GM18526 (cell line): Measurements from ENCODE around the gene DPCD.

Experiments
- POLR2A ChIP-seq: IDR thresholded peaks from 3 replicates; pipeline ENCODE4 v1.6.1; 2011; ENCODE audit not compliant: insufficient read length; ENCODE audit errors: extremely low read depth

The DPCD gene

DNA sequence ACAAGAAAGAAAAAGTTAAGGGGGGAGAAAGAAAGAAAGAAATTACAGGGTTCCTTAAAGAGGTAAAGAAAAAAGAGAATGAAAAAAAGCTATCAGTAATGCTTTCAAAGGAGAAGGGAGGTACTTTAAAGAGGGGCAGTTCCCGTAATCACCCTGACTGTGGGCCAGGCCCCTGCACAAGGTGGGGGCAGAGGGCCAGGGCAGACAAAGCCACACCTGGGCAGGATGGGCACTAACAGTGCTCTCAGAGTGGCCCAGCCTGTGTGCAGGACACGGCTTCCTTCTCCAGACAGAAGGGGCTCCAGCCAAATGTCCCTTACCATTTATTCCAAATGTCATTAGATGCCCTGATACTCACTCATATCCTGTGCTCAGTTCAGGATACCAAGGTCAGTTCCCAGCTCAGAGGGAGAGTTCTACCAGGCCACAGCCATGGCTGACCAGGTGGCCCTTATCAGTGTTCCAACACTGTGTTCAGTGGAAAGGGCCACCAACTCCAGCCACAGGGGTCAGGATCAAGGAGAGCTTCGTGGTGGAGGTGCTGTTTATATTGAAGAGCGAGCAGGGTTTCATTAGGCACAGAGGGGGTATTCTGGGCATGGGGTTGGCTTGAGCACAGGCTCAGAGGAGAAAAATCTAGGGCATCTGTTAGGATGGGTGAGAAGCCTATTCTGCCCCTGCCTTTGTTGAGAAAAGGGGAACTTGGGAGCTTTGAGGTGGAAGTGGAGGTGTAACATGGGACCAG, 29.9 kb downstream of the DPCD start:
- no peak for TF ChIP-seq POLR2A

DNA sequence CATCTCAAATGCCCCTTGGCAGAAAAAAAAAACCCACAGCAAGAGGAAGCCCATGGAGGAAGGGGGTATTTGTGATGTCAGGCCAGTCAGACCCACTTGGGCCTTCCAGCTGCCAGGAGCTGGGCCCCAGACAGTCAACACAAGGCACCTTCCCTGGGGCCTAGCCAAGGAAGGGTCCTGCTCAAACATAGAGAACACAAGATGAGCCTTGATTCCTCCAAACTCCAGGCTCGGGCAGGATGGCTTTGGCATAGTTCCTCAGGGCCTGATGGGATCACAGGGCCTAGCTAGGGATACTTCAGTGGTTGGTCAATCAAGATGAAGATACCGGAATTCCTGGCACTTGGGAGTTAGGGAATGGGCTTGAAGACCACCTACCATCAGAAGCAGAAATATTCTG, 30.8 kb downstream of the DPCD start:
- no peak for TF ChIP-seq POLR2A

DNA sequence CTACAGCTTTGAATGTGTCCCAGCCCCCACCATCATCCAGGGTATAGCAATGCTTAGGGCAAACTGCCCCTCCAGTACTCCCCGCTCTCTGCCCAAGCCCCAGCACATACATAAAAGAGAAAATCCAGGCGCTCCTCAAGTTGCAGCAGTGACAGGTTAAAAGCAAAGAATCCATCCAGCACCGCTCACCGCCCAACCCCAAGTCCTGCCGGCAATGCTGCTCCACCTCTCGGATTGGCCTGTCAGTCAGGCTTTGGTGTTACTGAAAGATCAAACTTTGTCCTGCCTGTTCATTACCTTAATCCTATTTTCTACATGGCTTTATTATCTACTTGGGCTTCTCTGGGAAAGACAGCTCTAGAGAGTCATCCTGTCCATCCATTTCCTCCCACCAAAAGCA, 31.9 kb downstream of the DPCD start:
- no peak for TF ChIP-seq POLR2A

DNA sequence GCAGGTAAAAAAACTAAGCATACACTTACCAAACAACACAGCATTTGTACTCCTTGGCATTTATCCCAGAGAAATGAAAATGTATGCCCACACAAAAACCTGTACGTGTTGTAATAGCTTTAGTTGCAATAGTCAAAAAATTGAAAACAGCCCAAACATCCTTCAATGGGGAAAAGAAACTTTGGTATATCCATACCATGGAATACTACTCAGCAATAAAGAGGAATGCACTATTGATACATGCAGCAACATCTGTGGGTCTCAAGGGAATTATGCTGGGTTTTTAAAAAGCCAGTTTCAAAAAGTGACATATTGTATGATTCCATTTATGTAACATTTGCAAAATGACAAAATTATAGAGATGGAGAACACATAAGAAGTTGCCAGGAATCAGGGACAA, 35.4 kb downstream of the DPCD start:
- no peak for TF ChIP-seq POLR2A

DNA sequence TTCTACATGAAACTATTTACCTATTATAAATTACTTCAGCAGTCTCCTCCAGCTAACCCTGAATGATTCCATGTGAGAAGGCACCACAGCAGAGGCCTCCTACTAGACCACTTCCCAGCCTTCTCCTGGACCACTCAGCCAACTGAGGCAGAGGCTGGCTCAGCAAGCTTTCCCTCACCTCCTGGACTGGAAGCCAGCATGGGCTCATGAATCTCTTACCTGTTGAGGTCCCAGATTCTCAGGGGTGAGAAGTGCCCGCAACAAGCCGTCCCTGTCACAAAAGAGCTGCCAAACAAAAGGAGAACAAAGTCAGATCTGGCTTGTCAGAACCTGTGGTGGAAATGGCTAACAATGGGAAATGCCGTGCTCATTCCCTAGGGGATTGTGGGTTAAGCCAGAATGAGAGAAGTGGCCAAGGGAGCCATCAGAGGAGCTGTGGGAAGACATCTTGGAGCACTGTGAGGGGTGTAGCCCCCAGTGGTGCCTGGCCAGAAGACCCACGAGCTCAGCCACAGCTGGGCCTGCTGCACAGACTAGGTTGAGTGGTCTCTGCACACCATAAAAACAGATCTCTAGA, 36.5 kb downstream of the DPCD start:
- TF ChIP-seq POLR2A: no peak

DNA sequence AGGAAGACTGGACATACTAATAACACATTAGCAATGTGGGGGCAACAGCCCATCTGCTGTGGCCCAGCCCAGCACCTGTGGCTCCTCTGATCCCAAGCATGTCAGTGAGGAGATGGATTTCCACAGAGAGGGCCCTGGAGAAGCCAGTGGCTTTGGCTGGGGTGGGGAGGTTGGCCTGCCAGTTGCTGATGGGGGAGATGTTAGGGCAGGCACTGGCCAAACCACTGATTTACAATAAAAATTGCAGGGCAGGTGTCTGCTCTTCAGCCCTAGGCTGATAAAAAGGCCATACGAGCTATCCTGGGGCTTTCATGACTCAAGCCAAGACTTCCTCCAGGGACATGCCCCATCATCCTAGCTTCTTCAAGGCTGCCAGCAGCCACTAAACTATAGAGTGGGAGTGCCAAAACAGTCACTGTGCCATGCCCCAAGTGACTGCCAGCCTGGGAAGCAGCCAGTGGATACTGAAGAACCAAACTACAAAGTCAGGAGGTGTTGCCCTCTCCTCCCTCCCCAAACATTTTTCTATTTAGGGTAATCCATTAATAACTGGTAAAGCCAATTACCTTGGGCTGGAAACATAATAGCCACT, 37.8 kb downstream of the DPCD start:
- TF ChIP-seq POLR2A: no peak

DNA sequence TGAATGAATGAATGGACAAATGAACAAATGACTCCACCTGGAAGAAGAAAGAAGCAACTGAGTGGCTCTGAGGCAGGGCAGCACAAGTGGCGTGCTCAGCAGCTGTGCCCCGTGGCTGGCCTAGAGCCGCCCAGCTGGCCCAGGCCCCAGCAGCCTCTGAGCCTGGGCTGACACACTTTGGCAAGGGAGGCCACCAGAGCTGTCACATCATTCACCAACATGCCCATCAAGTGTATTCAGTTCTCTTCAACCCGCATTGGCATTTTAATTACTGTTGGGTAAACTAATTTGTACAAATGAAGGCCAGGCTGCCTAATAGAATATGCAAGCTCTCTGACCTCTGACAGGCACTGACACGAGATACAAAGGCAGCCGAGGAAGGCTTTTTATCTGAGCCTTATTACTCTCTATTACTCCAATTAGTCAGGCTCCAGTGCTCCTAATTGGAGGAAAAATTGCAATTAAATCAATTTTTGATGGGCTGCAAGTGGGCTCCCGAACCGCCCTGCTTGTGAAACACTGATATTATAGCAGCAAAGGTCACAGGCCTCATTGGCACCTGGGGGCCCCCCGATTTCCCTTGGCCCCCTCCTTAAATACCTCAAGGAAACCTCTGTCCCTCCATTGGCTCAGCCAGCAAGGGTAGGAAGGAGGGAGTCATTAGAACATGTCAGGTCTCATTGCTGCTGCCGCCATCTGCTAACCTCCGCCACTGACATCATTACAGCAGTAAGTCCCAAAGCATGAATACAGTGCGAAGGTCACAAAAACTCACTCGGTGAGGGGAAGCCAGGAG, 41.9 kb downstream of the DPCD start:
- no peak for TF ChIP-seq POLR2A

DNA sequence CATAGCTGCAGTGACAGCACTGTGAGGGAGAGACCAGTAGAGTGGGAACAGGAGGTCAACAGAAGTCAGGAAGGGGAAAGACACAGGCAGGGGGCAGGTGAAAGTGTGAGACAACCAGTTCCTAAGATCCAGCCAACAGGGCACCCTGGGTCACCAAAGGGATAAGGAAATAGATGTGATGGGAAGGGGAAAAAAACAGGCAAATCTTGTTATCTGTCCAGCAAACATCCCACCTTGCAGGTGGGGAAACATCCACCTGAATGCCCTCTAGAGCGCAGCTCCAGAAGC, 42.5 kb downstream of the DPCD start:
- TF ChIP-seq POLR2A: no peak

DNA sequence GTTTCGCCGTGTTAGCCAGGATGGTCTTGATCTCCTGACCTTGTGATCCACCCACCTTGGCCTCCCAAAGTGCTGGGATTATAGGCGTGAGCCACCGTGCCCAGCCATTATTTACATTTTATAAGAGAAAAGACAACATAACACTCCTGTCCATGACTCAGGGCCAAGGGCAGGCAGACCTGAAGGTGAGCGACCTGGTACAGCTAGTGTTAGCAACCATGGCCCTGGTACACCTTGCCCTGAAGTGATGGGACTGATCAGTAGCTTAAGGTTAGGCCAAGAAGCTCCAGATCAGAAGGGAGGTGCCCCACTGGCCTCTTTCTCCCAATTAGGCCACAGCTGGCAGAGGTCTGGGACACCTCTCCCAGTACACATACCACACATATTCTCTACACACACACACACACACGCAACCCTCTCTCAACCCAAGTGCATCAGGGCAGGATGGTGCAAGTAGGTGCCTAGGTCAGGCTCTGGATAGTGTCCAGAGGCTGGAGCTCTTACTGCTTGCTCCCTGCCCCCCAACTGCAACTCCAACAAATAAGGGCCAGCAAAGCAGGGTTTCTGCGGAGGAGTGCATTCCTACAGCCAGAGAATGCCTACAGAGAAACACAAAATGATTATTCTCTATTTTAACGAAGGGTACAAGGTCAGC, 43.8 kb downstream of the DPCD start:
- no peak for TF ChIP-seq POLR2A

DNA sequence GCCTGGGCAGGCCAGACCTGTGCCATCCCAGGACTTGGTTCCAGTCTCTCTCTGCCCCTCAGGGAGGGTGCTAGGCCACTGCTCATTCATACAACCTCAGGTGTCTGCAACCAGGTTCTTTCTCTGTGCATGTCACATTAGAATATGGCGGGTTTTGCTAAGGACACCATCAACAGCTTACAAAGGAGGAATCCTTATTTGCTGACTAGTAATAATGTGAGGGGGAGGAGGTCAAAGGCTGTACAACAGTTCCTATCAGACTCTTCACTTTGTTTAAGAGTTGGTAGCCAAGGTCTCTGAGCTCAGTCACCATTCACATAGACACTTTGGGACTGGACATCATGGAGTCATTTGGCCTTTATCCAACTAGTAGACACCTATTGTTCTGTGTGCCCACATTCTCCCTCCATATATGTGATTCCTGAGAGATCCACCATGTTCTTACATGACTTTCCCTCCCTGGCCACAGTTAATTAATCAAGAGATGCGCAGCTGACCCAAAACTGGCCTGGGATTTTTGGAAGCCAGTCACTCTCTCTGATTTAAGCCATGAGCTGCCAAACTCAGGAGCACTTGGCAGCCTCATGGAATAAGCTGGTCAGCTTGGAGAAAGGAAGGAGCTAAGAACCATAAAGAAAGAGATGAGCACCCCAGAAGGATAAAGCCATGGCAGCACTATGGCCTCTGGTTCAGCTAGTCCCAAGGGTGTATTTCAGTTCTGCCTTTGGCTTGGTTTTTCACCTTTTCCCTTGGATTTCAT, 51.2 kb downstream of the DPCD start:
- no peak for TF ChIP-seq POLR2A

DNA sequence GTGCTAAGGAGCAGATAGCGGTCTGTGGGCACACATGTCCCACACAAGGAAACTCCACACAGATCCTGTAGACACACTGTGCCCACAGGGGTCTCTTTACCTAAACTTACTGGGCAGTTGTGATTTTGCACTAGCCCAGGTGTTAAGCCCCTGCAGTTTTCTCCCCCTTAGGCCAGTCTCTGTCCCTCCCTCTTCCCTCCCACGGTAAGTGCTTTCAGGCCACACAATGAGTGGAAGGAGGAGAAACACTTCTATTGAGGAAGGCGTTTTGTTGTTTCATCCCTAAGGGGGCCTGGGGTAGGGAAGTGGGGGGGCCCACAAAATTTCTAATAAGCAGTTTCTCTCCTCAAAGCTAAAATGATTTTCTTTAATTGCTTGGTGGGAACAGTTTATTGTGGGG, 55.4 kb downstream of the DPCD start:
- no peak for TF ChIP-seq POLR2A

DNA sequence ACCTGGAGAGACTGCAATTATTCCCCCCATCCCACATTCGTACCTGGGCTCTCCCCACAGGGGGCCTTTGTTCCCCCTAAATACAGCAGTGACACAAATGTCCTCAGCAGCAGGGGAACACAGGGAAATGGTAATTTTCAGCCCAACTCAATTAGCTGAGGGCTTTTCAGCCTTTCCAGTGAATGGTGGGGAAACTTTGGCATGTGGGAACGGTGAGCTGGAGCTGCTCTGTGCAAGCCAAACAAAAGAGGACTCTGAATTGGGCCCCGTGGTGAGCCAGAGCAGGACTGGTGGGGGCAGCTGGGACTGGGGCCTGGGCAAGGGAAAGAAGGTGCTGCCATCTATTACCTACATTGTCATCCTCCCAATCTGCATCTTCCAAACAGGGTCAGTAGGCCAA, 55.9 kb downstream of the DPCD start:
- no peak for TF ChIP-seq POLR2A

DNA sequence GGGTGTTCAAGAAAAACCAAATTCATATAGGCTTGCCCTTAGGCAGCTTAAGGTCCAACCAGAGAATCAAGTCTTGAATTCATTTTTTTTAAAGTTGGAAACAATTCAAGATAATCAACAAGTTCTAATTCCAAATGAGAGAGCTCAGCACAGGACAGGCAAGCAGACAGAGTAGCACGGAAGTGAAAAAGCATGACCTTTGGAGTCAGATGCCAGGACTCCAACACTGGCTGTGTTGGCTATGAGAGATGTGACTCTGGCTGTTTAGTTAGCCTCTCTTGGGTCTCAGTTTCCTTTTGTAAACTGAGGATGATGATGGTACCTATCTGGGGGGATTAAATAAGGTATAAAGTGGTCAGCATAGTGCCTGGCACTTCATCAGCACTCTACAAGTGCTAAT, 57.5 kb downstream of the DPCD start:
- no peak for TF ChIP-seq POLR2A

DNA sequence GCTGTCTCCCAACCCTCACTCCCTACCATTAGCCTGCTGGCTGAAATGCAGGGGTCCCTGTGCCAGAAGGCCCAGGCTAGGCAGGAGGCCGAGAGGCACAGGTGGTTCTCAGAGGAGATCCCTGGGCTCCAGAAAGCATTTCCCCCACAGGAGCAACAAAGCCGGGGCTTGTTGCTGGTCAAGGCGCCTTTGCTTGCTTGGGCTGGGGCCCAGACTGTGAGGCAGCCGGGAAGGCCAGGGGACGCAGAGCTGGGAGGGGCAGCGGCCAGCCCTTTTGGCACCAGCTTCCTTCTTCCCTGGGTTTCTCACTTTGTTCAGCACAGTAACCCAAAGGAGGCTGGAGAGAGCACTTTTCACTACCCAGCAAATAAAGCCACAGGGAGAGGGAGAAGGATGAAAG, 58.2 kb downstream of the DPCD start:
- TF ChIP-seq POLR2A: no peak

DNA sequence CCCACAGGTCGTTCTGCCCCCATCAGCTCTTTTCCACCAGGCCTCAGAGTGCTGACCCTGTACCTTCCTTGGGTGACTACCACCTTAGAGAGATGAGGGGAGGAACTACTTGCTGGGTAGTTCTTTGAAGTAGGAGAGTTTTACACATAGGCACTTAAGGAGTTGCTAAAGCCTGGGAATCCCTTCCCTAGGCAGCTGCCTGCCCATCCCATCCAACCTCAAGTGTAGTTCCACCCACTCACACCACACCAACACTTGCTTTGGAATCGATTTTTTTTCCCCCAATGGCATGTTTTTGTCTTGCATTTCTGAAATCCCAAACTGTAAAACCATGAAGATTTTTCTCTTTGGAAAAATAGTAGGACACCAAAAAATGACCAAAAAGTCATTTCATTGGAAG, 59.1 kb downstream of the DPCD start:
- TF ChIP-seq POLR2A: no peak

DNA sequence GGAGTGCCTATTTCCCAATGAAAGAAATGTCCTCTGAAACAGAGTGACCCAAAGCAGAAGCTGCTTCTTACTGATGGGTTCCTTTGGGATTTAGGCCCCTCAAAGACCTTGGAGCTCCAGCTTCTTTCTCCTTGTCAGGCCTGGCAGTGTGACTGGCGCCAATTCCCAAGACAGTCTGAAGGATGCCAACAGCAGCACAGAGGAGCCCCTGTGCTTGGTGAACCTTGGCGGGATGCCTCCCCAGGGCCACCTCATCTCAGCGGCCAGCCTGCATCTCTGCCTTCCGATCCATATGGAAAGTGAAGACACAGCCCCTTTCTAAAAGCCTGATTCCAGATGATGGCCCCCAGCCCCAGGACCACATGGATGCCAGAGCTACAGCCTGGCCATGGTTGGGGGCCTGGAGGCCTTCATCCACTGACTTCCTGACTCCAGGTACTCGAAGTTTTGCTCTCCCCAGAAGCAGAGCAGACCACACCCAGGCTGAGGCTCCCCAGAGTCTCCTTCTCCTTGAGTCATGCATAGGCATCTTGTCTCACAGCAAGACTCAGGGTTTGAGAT, 61.5 kb downstream of the DPCD start:
- TF ChIP-seq POLR2A: no peak
